HuH-7.5 (cell line): ENCODE data around the gene SZRD1.
"Not testable (repeated sequence)": the region's sequence is repeated elsewhere in the genome, so short reads cannot be mapped to it uniquely, and the experiment has no call there.

Experiments
- DNase-seq: peaks from one replicate; pipeline ENCODE4 v3.0.0; 2011; ENCODE audit warnings: low spot score

SZRD1 gene

GRCh38 chr1:16366722-16367257 is at the start of gene SZRD1:
Gene SZRD1, plus strand, starts transcription at chr1:16367242. Its CDS starts 16 bp downstream, at chr1:16367258.
- peak; percentile 74 for DNase-seq

GRCh38 chr1:16318555-16318954 is 48.5 kb upstream of the SZRD1 start:
- no peak for DNase-seq

- DNase-seq, result no peak
Observed at GRCh38 chr1:16321176-16321867, 45.7 kb upstream of the SZRD1 start.

- no peak for DNase-seq
Observed at GRCh38 chr1:16324456-16324890, 42.6 kb upstream of the SZRD1 start.

- DNase-seq, result no peak
Observed at GRCh38 chr1:16326833-16327404, 40.1 kb upstream of the SZRD1 start.

- no peak for DNase-seq
Observed at GRCh38 chr1:16334655-16335340, 32.2 kb upstream of the SZRD1 start.

- no peak for DNase-seq
Observed at GRCh38 chr1:16338961-16339360, 28.1 kb upstream of the SZRD1 start.

- DNase-seq, result no peak
Observed at GRCh38 chr1:16340673-16341072, 26.4 kb upstream of the SZRD1 start.

- no peak for DNase-seq
Observed at GRCh38 chr1:16342331-16343062, 24.5 kb upstream of the SZRD1 start.

- not testable (repeated sequence) for DNase-seq
Observed at GRCh38 chr1:16343276-16343675, 23.8 kb upstream of the SZRD1 start.

- DNase-seq, result no peak
Observed at GRCh38 chr1:16348414-16349182, 18.4 kb upstream of the SZRD1 start.

- DNase-seq, result no peak
Observed at GRCh38 chr1:16349847-16350406, 17.1 kb upstream of the SZRD1 start.

- DNase-seq, result peak; percentile 31
Observed at GRCh38 chr1:16351456-16351993, 15.5 kb upstream of the SZRD1 start.

- DNase-seq, result peak; percentile 78
Observed at GRCh38 chr1:16351994-16352841, 14.8 kb upstream of the SZRD1 start, which contains the start of gene FBXO42. Gene FBXO42, minus strand, starts transcription at chr1:16352480. Its CDS starts 37,062 bp downstream, at chr1:16315418.

GRCh38 chr1:16352842-16353535 is 14.1 kb upstream of the SZRD1 start:
- DNase-seq, result no peak

GRCh38 chr1:16354619-16355018 is 12.4 kb upstream of the SZRD1 start:
- no peak for DNase-seq

GRCh38 chr1:16356867-16357266 is 10.2 kb upstream of the SZRD1 start:
- DNase-seq, result no peak

GRCh38 chr1:16365146-16365498 is 1.9 kb upstream of the SZRD1 start:
- not testable (repeated sequence) for DNase-seq

GRCh38 chr1:16367258-16367967 is 371 bp downstream of the SZRD1 start:
- peak; percentile 36 for DNase-seq
